GM19397 (cell line): ENCODE data around the gene FLAD1.
A peak's percentile ranks its signal among the peaks of the same experiment; 100 is the strongest.

Experiments
- ATAC-seq: cut with Tn5 transposase; IDR thresholded peaks from one replicate; pipeline ENCODE4 v1.9.1; 2021; ENCODE audit warnings: mild to moderate bottlenecking, moderate library complexity; ENCODE audit not compliant: unreplicated experiment

The FLAD1 gene

DNA sequence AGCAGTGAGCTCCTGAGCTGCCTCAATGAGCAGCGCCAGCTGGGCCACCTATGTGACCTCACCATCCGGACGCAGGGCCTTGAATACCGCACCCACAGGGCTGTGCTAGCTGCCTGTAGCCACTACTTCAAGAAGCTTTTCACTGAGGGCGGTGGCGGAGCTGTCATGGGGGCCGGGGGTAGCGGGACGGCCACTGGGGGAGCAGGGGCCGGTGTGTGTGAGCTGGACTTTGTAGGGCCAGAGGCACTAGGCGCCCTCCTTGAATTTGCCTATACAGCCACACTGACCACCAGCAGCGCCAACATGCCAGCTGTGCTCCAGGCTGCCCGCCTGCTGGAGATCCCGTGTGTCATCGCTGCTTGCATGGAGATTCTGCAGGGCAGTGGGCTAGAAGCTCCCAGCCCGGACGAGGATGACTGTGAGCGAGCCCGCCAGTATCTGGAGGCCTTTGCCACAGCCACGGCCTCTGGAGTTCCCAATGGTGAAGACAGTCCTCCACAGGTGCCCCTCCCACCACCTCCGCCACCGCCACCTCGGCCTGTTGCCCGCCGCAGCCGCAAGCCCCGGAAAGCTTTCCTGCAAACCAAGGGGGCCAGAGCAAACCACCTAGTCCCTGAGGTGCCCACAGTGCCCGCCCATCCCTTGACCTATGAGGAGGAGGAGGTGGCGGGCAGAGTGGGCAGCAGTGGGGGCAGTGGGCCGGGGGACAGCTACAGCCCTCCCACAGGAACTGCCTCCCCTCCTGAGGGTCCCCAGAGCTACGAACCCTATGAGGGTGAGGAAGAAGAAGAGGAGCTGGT is 31.8 kb downstream of the FLAD1 start:
- ATAC-seq = no peak

DNA sequence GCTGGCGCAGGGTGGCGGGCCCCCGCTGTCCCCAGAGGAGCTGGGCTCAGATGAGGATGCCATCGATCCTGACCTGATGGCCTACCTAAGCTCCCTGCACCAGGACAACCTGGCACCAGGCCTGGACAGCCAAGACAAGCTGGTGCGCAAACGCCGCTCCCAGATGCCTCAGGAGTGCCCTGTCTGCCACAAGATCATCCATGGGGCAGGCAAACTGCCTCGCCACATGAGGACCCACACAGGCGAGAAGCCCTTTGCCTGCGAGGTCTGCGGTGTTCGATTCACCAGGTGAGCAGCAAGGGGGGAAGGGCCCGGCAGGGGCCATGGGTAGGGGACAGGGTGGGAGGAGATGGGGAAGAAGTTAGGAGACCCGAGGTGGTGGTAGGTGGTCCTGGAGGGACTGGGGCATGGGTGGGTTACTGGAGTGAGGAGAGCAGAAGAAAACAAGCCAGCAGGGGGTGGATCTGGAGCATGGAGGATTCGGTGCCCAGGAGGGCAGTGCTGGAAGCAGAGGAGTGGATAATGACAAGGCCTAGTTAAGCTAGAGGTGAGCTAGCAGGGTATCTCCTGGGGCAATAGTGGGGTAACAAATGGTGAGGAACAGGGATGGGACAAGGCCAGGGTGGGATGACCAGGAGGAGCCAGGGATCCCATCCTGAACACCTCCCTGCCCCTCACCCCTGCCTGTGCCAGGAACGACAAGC is 32.5 kb downstream of the FLAD1 start:
- ATAC-seq = no peak

GRCh38 chr1:155016231-155016831 is 33.2 kb downstream of the FLAD1 start:
- ATAC-seq = no peak

- peak; percentile 76 for ATAC-seq
Observed at GRCh38 chr1:155017041-155017945, 34.1 kb downstream of the FLAD1 start.

DNA sequence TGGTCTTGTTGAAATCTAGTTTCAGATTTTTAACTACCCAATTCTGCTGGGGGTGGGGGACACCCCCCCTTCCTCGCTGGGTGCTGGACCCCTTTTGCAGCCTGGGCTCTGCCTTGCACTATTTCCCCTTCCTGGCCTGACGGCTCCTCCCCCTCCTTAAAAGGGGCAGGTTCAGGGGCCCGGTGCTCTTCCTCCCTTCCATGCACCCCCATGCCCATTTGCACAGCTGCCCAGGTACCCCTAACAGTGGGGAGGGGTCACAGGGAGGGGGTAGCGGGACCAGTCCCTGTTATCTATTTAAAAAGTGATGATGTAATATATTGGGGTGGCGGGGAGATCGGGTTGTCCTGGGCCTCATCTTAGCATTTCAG is 34.8 kb downstream of the FLAD1 start:
- ATAC-seq = no peak

DNA sequence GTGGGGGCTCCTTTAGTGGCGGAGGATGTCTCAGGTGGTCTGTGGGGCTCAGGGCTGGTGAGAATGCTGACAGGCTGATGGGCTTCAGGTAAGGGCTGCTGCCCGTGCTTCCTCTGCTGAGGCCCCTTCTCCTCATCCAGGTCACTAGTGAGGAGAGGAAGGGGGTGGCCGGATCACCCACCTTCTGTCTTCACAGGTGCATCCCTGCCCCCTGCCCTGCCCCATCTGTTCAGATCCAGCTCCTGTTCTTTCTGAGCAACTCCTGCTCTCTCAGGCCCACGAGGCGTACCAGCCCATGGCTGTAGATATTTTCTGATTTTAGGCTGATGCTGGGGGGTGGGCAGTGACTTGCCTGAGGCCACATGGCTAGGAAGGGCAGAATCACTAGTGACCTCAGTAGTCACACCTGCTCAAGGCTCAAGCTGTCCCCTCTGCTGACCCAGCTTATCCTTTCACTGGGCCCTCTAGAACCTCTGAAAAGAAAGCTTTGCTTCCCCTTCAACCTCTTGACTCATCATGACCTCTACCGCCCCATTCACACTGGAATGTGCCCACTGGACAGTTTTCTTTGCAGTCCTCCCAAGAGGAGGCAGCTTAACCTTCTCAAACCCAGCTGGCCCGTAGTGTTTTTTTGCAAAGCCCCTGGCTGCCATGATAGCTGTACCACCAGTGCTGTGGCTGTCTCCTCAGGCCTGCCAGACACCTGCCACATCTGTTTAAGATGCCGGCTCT is 35.6 kb downstream of the FLAD1 start:
- no peak for ATAC-seq

DNA sequence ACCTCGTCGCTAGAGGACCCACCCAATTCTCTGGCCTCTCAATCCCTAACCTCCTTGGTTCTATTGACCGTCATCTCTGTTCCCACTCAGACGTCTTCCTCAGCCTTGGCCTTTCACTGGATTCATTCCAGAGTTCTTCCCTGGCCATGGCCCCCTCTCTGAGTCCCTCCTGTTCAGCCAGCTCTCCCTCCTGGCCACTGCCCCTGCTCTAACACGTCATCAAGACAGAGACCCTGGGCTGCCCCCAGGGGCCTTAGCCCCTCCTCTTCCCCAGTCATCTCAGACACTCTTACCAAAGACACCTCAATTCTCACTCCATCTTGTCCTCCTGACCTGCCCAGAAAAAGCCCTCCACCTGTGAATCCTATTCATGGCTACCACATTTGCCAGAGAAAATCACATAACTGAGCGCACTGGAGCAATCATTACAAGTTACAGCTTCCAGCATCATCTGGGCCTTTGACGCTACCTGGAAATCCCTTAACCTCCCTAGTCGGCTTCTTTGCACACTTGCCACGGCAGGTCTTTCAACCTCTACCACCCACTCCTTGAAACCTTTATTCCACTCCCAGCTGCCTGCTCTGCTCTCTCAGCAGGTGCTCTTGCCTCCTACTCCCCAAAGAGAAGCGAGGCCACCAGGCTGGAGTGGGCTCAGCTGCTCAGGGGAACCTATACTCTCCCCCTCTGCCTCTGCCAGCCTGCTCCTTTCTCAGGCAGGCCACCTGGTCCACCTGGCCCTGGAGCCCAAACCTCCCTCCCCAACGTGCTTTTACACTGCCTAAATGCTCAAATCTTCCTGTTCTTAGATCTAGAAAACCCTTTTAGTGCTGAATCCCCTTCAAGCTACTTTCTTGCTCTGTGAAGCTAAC is 36.5 kb downstream of the FLAD1 start:
- ATAC-seq = no peak

GRCh38 chr1:155022136-155022926 is 39.2 kb downstream of the FLAD1 start:
- no peak for ATAC-seq

DNA sequence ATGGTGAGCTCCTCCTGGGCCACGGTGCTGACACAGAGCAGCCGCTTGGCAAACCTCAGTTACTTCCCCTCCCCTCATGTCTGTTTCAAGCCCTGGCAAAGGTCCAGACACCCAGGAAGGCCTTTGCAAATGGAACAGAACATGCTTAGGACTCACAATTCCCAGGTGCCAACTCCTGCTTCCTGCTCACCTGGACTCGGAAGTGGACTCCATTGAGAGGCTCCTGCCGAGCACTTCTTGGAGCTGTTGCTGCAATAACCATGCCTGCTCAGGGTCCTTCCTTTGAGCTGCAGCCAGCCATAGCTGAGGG is 39.7 kb downstream of the FLAD1 start:
- ATAC-seq = no peak

GRCh38 chr1:155023627-155024026 is 40.5 kb downstream of the FLAD1 start:
- no peak for ATAC-seq

- ATAC-seq = no peak
Observed at GRCh38 chr1:155024315-155024714, 41.2 kb downstream of the FLAD1 start.

DNA sequence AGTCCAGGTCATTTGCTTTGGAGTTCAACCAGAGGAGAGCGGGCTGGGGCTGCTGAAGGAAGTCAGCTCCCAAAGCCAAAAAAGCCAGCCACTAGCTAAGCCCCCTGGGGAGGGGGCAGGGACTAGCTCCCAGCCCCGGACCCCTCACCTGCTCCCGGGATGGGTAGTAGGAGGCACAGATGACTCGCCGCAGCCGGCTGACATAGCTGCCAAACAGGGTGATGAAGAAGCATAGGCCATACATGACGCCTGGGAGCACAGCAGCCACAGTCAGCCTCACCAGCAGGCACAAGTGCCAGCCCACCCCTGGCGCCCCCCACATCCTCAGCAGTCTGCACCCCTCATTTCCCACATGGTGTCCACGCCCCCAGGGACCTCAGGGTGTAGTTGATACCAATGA is 43.0 kb downstream of the FLAD1 start:
- no peak for ATAC-seq

GRCh38 chr1:155026588-155026987 is 43.4 kb downstream of the FLAD1 start:
- no peak for ATAC-seq

GRCh38 chr1:155029513-155030242 is 46.5 kb downstream of the FLAD1 start:
- no peak for ATAC-seq

DNA sequence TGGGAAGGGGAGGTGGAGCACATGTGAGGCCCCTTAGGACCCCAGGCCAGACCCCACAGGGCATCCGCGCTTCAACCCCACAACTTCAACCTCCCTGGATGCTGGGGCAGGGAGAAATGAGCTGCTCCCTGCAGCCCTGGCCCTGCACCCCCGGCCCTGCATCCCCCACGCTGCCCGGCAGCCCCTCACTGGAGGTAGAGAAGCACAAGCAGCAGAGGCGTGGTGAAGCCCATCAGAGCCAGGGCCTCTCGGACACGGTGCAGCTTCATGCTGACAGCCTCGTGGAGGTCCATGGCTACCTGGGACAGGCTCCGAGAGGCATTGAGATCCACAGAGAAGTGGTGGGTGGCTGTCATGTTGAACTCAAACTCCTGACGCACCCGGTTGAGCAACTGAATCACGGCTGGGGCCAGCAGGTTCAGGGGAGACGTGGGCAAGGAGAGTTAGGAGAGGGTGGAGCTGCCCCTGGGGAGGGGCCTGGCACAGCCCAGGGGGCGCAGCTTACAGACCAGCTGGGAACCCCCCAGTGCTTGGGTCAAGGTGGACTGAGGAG is 47.2 kb downstream of the FLAD1 start:
- ATAC-seq = no peak

- no peak for ATAC-seq
Observed at GRCh38 chr1:155030899-155031298, 47.8 kb downstream of the FLAD1 start.

DNA sequence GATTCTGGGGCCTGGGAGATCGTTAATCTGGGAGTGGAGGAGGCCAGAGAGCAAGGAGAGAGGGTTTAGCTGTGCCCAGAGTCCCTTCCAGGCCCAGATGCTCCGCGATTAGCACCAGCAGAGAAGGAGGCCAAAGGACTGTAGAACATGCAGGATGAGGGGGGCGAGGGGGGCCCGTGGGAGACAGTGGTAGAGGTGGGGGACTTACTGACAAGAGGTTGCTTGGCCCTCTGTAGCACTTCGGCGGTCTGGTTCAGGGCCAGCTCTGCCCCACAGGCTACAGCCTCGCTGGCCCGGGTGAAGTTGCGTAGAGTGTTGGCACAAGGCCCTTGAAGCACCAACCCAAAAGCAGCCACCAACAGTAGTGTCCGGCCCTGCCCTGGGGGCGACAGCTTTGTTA is 49.7 kb downstream of the FLAD1 start:
- ATAC-seq = no peak

DNA sequence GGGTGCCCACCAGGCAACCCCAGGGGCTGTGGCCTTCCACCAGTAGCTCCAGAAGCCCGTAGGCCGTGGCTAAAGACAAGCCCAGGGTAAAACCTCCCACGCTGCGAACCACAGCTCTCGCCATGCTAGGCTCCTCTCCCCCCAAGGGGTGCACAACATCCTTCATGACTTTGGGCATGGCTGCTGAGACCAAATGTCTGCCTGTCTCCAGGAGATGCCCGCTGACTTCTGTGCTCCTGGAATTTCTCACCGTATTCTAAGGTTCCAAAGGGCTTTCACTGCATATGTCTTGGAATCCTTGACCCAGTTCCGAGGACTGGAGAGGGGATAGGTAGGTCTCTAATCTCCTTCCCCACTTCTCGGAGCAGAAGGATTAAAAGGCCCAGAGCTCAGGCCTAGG is 50.4 kb downstream of the FLAD1 start, which contains the start of the genes DCST1 and DCST2:
Gene DCST1 (plus strand): TSS at position 301 of the 400 bp plus-strand sequence. CDS start 213 bp downstream, outside the sequence.
Gene DCST2 (minus strand): TSS at position 258 of the 400 bp plus-strand sequence. CDS start 80 bp downstream, at position 178.
- ATAC-seq = no peak
